K562 (cell line): Measurements from ENCODE around the gene HIGD1C. TPM values are rescaled to one million over a fixed set of nuclear protein-coding genes. Genes with fewer than 3 reads are reported as not detected.
A peak's percentile ranks its signal among the peaks of the same experiment; 100 is the strongest.

Source experiments
- BACH1 ChIP-seq: fragments of 200-800 bp; sonication (Bioruptor generic); IDR thresholded peaks from 2 replicates; pipeline ENCODE4 v1.6.1; 2016; ENCODE audit warnings: missing genetic modification characterization, missing compliant biosample characterization
- GABPA ChIP-seq: fragments of 200-800 bp; sonication (Bioruptor generic); conservative IDR thresholded peaks from 2 replicates; pipeline ENCODE4 v1.6.1; 2016; ENCODE audit warnings: low read depth, missing genetic modification characterization, missing compliant biosample characterization
- MAFK ChIP-seq: IDR thresholded peaks from 2 replicates; pipeline ENCODE4 v1.6.1; 2011; ENCODE audit warnings: low read length, improper control_type of control experiment
- PHF8 ChIP-seq: fragments of 200-600 bp; sonication (generic); IDR thresholded peaks from 2 replicates; pipeline ENCODE4 v1.6.1; 2012; ENCODE audit warnings: mixed run types, mild to moderate bottlenecking, inconsistent platforms, low read length, moderate library complexity, borderline replicate concordance
- SIX5 ChIP-seq, 2 experiments: IDR thresholded peaks; 2 replicates each; pipeline ENCODE4 v1.6.1; 2011; ENCODE audit warnings: low read length in 2 of 2, borderline replicate concordance in 1 of 2, low read depth in 1 of 2, mild to moderate bottlenecking in 1 of 2, moderate library complexity in 1 of 2; ENCODE audit not compliant: insufficient read depth in 1 of 2
- SMAD3 ChIP-seq: fragments of 450-650 bp; formaldehyde crosslinking; conservative IDR thresholded peaks from 2 replicates; pipeline ENCODE4 v1.4.0; 2020; ENCODE audit warnings: mild to moderate bottlenecking
- WHSC1 ChIP-seq: IDR thresholded peaks from one replicate; pipeline ENCODE4 v1.6.1; 2012; ENCODE audit warnings: low read length, control low read depth, inconsistent platforms
- ZNF766 ChIP-seq: fragments of 200-800 bp; sonication (Bioruptor generic); conservative IDR thresholded peaks from 2 replicates; pipeline ENCODE4 v1.6.1; 2016; ENCODE audit warnings: missing genetic modification characterization, missing compliant biosample characterization
- polyA plus RNA-seq, 8 experiments: library from polyadenylated mRNA; depleted of rRNA in 4 of 8; stranded (reverse) in 5 of 8; unstranded in 3 of 8; fragments of >200 nt; fragmentation: Nextera tagmentation in 2 of 8; fragmentation: Illumina TruSeq in 1 of 8; extraction: Ambion mirVana in 2 of 8; extraction: Trizol in 1 of 8; gene quantifications; 2 replicates each; pipeline versions ENCODE4 v1.2.1 to v1.2.3, GENCODE V29; 2011 to 2014; ENCODE audit warnings: inconsistent platforms in 1 of 8, missing spikeins in 1 of 8
- total RNA-seq, 7 experiments: library from RNA; depleted of rRNA in 6 of 7; stranded (reverse); fragments of >200 nt in 6 of 7; fragmentation: Illumina TruSeq in 2 of 7; extraction: Trizol in 2 of 7; gene quantifications; 2 replicates each; pipeline versions ENCODE4 v1.2.1 to v1.2.3, GENCODE V29; 2011 to 2021; ENCODE audit warnings: low replicate concordance in 1 of 7
- TF ChIP-seq, protein P1 (sequence below): fragments of 450-650 bp; IDR thresholded peaks from 2 replicates; pipeline ENCODE4 v1.6.1; 2017; ENCODE audit warnings: antibody characterized with exemption
- TF ChIP-seq, protein P2 (sequence below): fragments of 250-450 bp; sonication (Bioruptor Pico); IDR thresholded peaks from 2 replicates; pipeline ENCODE4 v1.8.0; 2021; ENCODE audit warnings: moderate library complexity, mild to moderate bottlenecking, inconsistent platforms
- TF ChIP-seq, protein P3 (sequence below), 2 experiments: fragments of 450-650 bp; formaldehyde crosslinking in 1 of 2; IDR thresholded peaks; 2 replicates each; pipeline versions ENCODE4 v1.4.0 to v1.6.1; 2014 to 2020; ENCODE audit warnings: mild to moderate bottlenecking in 2 of 2, borderline replicate concordance in 1 of 2, low read depth in 1 of 2
- TF ChIP-seq, protein P4 (sequence below): fragments of 250-450 bp; sonication (Bioruptor Pico); IDR thresholded peaks from 2 replicates; pipeline ENCODE4 v1.5.1; 2021; ENCODE audit warnings: mild to moderate bottlenecking
- TF ChIP-seq, protein P5 (sequence below): fragments of 450-650 bp; conservative IDR thresholded peaks from 2 replicates; pipeline ENCODE4 v1.6.1; 2016; ENCODE audit warnings: missing genetic modification characterization, low read depth, mild to moderate bottlenecking, missing compliant biosample characterization, moderate library complexity

HIGD1C gene
- total and polyA plus RNA-seq, 9 of the 15 experiments (the other 6 are each of a cell fraction or from before 2014, with no cell fraction given), result not detected

DNA sequence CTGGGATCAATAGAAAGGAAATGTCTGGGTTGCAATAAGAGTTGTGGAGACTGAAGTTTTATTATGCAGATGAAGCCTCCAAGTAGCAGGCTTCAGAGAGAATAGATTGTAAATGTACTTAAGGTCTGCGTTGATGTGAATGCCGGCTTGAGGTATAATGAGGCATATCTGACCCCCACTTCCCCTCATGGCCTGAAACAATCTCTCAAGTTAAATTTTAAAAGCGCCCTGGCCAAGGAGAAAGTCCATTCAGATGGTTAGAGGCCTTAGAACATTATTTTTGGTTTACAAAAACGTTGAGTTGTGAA lies 28.3 kb upstream of the HIGD1C start (continued):
- TF ChIP-seq SIX5 (IDR thresholded peaks at IDR 0.05; ENCODE audit: borderline replicate concordance in 1 of 2, insufficient read depth in 1 of 2, low read depth in 1 of 2, low read length in 2 of 2), result no peak
- no peak for TF ChIP-seq BACH1 (tag)
- TF ChIP-seq, protein P1, sequence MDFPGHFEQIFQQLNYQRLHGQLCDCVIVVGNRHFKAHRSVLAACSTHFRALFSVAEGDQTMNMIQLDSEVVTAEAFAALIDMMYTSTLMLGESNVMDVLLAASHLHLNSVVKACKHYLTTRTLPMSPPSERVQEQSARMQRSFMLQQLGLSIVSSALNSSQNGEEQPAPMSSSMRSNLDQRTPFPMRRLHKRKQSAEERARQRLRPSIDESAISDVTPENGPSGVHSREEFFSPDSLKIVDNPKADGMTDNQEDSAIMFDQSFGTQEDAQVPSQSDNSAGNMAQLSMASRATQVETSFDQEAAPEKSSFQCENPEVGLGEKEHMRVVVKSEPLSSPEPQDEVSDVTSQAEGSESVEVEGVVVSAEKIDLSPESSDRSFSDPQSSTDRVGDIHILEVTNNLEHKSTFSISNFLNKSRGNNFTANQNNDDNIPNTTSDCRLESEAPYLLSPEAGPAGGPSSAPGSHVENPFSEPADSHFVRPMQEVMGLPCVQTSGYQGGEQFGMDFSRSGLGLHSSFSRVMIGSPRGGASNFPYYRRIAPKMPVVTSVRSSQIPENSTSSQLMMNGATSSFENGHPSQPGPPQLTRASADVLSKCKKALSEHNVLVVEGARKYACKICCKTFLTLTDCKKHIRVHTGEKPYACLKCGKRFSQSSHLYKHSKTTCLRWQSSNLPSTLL, result no peak
- TF ChIP-seq GABPA, result peak; percentile 55; the same call in 1 of the 2 replicates
- TF ChIP-seq ZNF766, result no peak
- TF ChIP-seq, protein P2, sequence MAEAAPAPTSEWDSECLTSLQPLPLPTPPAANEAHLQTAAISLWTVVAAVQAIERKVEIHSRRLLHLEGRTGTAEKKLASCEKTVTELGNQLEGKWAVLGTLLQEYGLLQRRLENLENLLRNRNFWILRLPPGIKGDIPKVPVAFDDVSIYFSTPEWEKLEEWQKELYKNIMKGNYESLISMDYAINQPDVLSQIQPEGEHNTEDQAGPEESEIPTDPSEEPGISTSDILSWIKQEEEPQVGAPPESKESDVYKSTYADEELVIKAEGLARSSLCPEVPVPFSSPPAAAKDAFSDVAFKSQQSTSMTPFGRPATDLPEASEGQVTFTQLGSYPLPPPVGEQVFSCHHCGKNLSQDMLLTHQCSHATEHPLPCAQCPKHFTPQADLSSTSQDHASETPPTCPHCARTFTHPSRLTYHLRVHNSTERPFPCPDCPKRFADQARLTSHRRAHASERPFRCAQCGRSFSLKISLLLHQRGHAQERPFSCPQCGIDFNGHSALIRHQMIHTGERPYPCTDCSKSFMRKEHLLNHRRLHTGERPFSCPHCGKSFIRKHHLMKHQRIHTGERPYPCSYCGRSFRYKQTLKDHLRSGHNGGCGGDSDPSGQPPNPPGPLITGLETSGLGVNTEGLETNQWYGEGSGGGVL (CRISPR knock-in tag), result no peak
- TF ChIP-seq PHF8, result peak; percentile 27; the same call in 1 of the 2 replicates
- TF ChIP-seq, protein P3, sequence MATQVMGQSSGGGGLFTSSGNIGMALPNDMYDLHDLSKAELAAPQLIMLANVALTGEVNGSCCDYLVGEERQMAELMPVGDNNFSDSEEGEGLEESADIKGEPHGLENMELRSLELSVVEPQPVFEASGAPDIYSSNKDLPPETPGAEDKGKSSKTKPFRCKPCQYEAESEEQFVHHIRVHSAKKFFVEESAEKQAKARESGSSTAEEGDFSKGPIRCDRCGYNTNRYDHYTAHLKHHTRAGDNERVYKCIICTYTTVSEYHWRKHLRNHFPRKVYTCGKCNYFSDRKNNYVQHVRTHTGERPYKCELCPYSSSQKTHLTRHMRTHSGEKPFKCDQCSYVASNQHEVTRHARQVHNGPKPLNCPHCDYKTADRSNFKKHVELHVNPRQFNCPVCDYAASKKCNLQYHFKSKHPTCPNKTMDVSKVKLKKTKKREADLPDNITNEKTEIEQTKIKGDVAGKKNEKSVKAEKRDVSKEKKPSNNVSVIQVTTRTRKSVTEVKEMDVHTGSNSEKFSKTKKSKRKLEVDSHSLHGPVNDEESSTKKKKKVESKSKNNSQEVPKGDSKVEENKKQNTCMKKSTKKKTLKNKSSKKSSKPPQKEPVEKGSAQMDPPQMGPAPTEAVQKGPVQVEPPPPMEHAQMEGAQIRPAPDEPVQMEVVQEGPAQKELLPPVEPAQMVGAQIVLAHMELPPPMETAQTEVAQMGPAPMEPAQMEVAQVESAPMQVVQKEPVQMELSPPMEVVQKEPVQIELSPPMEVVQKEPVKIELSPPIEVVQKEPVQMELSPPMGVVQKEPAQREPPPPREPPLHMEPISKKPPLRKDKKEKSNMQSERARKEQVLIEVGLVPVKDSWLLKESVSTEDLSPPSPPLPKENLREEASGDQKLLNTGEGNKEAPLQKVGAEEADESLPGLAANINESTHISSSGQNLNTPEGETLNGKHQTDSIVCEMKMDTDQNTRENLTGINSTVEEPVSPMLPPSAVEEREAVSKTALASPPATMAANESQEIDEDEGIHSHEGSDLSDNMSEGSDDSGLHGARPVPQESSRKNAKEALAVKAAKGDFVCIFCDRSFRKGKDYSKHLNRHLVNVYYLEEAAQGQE (IDR thresholded peaks at IDR 0.05; ENCODE audit: borderline replicate concordance), result no peak
- TF ChIP-seq, protein P3 (CRISPR knock-in tag; IDR thresholded peaks at IDR 0.05; ENCODE audit: low read depth), result no peak
- TF ChIP-seq MAFK, result 0 out of 2 replicates have a peak, but pooled peaks have one; percentile 27
- TF ChIP-seq WHSC1, result no peak
- TF ChIP-seq, protein P4, sequence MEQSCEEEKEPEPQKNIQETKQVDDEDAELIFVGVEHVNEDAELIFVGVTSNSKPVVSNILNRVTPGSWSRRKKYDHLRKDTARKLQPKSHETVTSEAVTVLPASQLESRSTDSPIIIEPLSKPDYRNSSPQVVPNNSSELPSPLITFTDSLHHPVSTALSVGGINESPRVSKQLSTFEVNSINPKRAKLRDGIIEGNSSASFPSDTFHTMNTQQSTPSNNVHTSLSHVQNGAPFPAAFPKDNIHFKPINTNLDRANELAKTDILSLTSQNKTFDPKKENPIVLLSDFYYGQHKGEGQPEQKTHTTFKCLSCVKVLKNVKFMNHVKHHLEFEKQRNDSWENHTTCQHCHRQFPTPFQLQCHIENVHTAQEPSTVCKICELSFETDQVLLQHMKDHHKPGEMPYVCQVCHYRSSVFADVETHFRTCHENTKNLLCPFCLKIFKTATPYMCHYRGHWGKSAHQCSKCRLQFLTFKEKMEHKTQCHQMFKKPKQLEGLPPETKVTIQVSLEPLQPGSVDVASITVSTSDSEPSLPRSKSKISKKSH, result no peak
- TF ChIP-seq, protein P5, sequence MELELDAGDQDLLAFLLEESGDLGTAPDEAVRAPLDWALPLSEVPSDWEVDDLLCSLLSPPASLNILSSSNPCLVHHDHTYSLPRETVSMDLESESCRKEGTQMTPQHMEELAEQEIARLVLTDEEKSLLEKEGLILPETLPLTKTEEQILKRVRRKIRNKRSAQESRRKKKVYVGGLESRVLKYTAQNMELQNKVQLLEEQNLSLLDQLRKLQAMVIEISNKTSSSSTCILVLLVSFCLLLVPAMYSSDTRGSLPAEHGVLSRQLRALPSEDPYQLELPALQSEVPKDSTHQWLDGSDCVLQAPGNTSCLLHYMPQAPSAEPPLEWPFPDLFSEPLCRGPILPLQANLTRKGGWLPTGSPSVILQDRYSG, result no peak
- TF ChIP-seq SMAD3, result no peak
